ENCODE data around the gene GPC6.

GPC6 gene

DNA sequence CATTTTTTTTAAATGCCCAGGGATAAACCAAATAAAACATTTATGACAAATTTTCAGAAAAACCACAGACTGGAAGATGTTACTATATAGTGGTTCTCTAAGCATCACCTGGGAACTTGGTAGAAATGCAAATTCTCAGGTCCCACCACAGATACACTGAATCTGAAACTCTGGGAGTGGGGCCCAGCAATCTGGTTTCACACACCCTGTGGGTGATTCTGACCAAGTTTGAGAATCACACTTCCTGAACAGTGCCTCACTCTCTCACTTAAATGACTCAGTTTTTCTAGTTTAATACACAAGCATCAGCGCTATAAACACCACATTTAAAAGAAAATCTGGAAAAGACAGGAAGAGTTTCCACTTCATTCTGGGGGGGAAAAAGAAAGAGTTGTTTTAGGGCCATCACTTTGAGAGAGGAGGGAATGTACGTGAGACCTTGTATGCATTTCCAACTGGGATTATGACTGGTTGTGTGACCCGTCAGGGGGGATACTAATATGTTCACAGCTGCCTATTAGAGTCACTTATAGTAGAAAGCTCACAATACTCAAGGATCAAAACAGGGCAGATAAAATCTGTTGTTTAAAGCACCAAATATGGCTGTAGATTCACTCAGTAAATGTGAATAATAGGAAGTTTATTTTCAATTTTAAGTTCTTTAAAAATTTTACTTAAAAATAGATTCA is 567.7 kb downstream of the GPC6 start:
- peak; percentile 14 for DNase-seq (ENCODE audit: low spot score)
- in situ Hi-C loops (cut with MboI; ENCODE audit: low pct_unique_long_range_greater_than_20kb, low sequenced_read_pairs, unreplicated experiment) = no loop called here
- TF ChIP-seq CTCF (IDR thresholded peaks at IDR 0.05; ENCODE audit: extremely low read depth, insufficient read depth, missing control alignments) = no peak

- no peak for TF ChIP-seq CTCF (IDR thresholded peaks at IDR 0.05; ENCODE audit: extremely low read depth, insufficient read depth, missing control alignments)
- peak; percentile 10 for DNase-seq (ENCODE audit: low spot score)
- in situ Hi-C loops (cut with MboI; ENCODE audit: low pct_unique_long_range_greater_than_20kb, low sequenced_read_pairs, unreplicated experiment) = no loop called here
Observed at GRCh38 chr13:93797463-93797862, 570.9 kb downstream of the GPC6 start.

DNA sequence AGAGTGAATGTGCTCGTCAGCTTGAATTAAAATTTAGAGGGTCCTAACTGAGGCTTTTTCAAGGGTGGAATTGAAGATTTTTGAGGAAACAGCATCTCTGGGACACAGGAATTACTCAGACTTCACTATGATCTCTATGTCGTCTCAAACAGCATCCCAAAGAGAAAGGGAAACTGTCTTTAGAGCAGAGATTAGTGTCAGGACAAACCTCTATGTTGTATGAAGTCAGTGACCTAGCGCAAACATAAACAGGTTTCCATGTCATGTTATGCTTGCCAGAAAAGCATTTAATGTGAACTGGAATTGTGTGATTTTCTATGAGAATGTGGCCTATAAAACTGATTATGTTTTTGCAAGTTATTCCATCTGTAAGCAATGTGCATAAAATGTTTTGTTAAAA is 573.7 kb downstream of the GPC6 start:
- no peak for DNase-seq (ENCODE audit: low spot score)
- in situ Hi-C loops (cut with MboI; ENCODE audit: low pct_unique_long_range_greater_than_20kb, low sequenced_read_pairs, unreplicated experiment) = no loop called here
- TF ChIP-seq CTCF (IDR thresholded peaks at IDR 0.05; ENCODE audit: extremely low read depth, insufficient read depth, missing control alignments) = no peak

DNA sequence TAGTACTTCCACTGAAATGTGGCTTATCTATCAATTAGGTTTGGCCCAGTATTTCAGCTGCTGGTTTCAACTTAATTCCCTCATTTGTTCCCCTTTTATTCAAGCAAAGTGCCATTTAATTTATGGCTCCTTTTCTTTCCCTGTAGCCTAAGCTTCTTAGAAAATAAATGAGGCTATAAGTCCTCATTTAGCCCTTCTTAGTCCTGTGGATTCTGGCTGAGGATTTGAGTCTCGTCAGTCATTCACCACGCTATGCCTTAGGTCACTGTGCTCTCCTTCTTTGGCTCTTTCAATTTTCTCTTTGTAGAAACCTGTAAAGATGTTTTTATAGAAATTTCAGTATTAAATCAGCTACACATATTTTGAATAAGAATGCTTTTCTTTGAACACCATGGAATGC is 579.1 kb downstream of the GPC6 start:
- no peak for TF ChIP-seq CTCF (IDR thresholded peaks at IDR 0.05; ENCODE audit: extremely low read depth, insufficient read depth, missing control alignments)
- in situ Hi-C loops (cut with MboI; ENCODE audit: low pct_unique_long_range_greater_than_20kb, low sequenced_read_pairs, unreplicated experiment) = no loop called here
- DNase-seq (ENCODE audit: low spot score) = no peak

DNA sequence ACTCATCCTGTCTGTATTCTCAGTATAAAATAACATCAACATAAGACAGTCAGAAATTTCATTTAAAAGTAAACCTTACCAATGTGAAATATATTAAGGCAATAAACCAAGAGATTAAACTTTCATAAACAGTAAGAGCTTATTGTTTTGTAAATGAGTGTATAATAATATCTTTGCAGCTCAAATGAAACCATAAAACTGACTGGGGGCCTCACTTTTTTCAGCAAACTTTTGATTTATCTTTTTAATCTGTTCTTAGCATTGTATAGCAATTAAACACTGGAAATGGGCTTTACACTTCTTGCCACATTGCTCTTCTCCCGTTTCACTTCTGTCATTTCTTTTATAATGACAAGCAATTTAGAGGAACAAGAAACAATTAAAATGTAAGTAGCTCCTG is 580.3 kb downstream of the GPC6 start:
- DNase-seq (ENCODE audit: low spot score) = no peak
- in situ Hi-C loops (cut with MboI; ENCODE audit: low pct_unique_long_range_greater_than_20kb, low sequenced_read_pairs, unreplicated experiment) = no loop called here
- no peak for TF ChIP-seq CTCF (IDR thresholded peaks at IDR 0.05; ENCODE audit: extremely low read depth, insufficient read depth, missing control alignments)

- no peak for DNase-seq (ENCODE audit: low spot score)
- TF ChIP-seq CTCF (IDR thresholded peaks at IDR 0.05; ENCODE audit: extremely low read depth, insufficient read depth, missing control alignments) = no peak
- in situ Hi-C loops (cut with MboI; ENCODE audit: low pct_unique_long_range_greater_than_20kb, low sequenced_read_pairs, unreplicated experiment) = no loop called here
Observed at GRCh38 chr13:93810264-93810663, 583.7 kb downstream of the GPC6 start.
